ENCODE results near the gene RSPH6A. TPM values are rescaled to one million over a fixed set of nuclear protein-coding genes. Genes with fewer than 3 reads are reported as not detected.

RSPH6A gene
- total and polyA plus RNA-seq, 2 of the 13 experiments (the other 11 are each of a cell fraction or from before 2014, with no cell fraction given), result 0.07 TPM; not detected in 1

GRCh38 chr19:45792470-45793177 is 22.5 kb downstream of the RSPH6A start, which contains the start of gene DMWD (continued):
- TF ChIP-seq ZBTB37 (CRISPR knock-in tag; IDR thresholded peaks at IDR 0.05) (no peak), TIGD3 (CRISPR knock-in tag; IDR thresholded peaks at IDR 0.05; ENCODE audit: borderline replicate concordance) (no peak), GLI4 (CRISPR knock-in tag; IDR thresholded peaks at IDR 0.05; ENCODE audit: borderline replicate concordance) (no peak), TOE1 (CRISPR knock-in tag; IDR thresholded peaks at IDR 0.05) (no peak), THAP11 (CRISPR knock-in tag; IDR thresholded peaks at IDR 0.05) (peak; percentile 78), SMARCE1 (IDR thresholded peaks at IDR 0.05; ENCODE audit: borderline replicate concordance) (no peak), MLLT10 (CRISPR knock-in tag; IDR thresholded peaks at IDR 0.05) (no peak), ZNF772 (CRISPR knock-in tag; IDR thresholded peaks at IDR 0.05) (no peak), ZNF18 (CRISPR knock-in tag; IDR thresholded peaks at IDR 0.05; ENCODE audit: insufficient replicate concordance) (no peak), RFXAP (CRISPR knock-in tag; IDR thresholded peaks at IDR 0.05; ENCODE audit: borderline replicate concordance) (no peak), PLSCR1 (CRISPR knock-in tag; IDR thresholded peaks at IDR 0.05; ENCODE audit: borderline replicate concordance) (no peak), MAX (IDR thresholded peaks at IDR 0.05) (peak; percentile 16; the same call in 1 of the 2 replicates), ZNF510 (CRISPR knock-in tag; IDR thresholded peaks at IDR 0.05; ENCODE audit: low read depth) (peak; percentile 70; the same call in 1 of the 2 replicates), SAP130 (CRISPR knock-in tag; IDR thresholded peaks at IDR 0.05; ENCODE audit: low read depth) (peak; percentile 81), HMG20A (CRISPR knock-in tag; IDR thresholded peaks at IDR 0.05; ENCODE audit: borderline replicate concordance) (no peak), RBFOX2 (IDR thresholded peaks at IDR 0.05; ENCODE audit: low read depth, low read length) (peak; percentile 69), MBD4 (IDR thresholded peaks at IDR 0.05; ENCODE audit: borderline replicate concordance, low read length) (no peak), SIN3B (IDR thresholded peaks at IDR 0.05; ENCODE audit: low read length) (peak; percentile 38; the same call in 1 of the 2 replicates), ZNF552 (CRISPR knock-in tag; IDR thresholded peaks at IDR 0.05; ENCODE audit: borderline replicate concordance) (no peak), TMF1 (CRISPR knock-in tag; IDR thresholded peaks at IDR 0.05; ENCODE audit: low read depth) (no peak), CEBPB (IDR thresholded peaks at IDR 0.05; ENCODE audit: borderline replicate concordance, low read depth, low read length) (no peak), ZNF207 (IDR thresholded peaks at IDR 0.05; ENCODE audit: borderline replicate concordance) (no peak), NRL (CRISPR knock-in tag; IDR thresholded peaks at IDR 0.05; ENCODE audit: borderline replicate concordance) (no peak), ZNF724P (CRISPR knock-in tag; IDR thresholded peaks at IDR 0.05; ENCODE audit: borderline replicate concordance) (no peak), NFE2L2 (IDR thresholded peaks at IDR 0.05; ENCODE audit: low read length) (no peak), MIER3 (CRISPR knock-in tag; IDR thresholded peaks at IDR 0.05; ENCODE audit: borderline replicate concordance) (no peak)

Measured in HepG2 (cell line).